ENCODE measurements around the gene NDRG2.

Gene NDRG2

DNA sequence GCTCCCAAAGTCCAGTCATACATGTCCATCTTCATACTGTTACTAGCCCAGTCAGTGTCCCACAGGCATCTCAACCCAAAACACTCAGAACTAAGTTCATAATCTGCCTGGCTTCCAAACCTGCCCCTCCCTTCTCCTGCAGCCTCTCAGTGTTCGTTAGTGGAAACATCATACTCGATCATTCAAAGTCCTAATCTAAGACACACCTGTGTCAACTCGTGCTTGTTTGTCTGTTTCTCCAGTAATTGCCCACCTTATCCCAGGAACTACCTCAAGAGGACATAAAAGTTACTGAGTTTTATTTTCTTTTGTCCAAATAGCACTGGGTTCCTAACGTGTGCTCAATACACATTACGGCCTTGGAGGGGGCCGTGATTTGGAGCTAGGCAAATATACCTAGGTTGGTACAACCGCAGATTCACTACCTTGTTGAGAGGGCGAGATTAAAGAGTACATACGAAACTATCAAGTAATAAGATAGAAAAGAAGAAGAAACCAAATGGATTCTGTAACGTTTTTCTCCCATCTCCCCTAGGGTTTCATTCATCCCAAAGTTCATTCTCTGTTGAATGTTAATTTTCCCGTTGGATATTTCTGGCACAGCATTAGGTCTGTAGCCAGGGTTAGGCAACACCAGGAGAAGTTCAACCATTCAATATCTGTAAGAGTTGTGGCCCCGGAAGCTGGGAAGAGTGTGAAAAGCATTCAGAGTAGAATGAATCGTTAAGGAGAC is 35.9 kb upstream of the NDRG2 start:
- TF ChIP-seq, protein P1, sequence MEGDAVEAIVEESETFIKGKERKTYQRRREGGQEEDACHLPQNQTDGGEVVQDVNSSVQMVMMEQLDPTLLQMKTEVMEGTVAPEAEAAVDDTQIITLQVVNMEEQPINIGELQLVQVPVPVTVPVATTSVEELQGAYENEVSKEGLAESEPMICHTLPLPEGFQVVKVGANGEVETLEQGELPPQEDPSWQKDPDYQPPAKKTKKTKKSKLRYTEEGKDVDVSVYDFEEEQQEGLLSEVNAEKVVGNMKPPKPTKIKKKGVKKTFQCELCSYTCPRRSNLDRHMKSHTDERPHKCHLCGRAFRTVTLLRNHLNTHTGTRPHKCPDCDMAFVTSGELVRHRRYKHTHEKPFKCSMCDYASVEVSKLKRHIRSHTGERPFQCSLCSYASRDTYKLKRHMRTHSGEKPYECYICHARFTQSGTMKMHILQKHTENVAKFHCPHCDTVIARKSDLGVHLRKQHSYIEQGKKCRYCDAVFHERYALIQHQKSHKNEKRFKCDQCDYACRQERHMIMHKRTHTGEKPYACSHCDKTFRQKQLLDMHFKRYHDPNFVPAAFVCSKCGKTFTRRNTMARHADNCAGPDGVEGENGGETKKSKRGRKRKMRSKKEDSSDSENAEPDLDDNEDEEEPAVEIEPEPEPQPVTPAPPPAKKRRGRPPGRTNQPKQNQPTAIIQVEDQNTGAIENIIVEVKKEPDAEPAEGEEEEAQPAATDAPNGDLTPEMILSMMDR (conservative IDR thresholded peaks at IDR 0.05): no peak
- no peak for TF ChIP-seq ZFX (IDR thresholded peaks at IDR 0.05)
- H3K27ac ChIP-seq: no peak overlapping the region

DNA sequence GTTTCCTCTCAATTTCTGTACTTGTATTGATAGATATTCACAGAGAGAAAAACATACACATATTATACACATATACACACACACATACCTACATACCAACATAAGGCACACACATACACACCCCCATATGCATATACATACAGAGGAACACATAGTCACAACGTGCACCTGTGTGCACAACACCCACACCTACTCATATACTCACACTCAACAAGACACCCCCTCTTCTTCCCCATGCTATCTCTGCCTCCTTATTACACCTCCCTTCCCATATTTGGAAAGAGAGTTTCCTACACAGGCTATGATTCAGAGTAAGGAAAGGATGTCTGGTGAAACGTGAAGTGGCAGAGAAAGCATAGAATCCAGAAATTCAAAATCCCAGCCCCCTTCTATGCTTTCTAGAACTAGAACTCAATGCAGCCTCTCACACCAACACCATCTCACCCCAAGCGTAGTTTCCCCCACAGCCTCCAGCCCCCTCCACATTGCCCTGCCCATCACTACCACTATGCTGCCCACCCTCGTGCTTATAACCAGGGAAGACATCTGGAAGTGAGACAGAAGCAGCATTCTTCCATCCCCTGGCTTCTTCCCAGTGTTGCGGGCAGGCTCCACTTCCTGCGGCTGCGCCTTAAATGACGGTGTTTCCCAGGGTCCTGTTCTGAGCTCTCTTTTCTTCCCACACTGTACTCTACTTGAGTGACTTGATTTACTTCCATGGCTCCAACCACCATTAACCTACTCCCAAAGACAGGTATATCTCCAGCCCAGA is 35.2 kb upstream of the NDRG2 start:
- no peak for TF ChIP-seq ZFX (IDR thresholded peaks at IDR 0.05)
- TF ChIP-seq, protein P1 (conservative IDR thresholded peaks at IDR 0.05): no peak
- no peak overlapping the region for H3K27ac ChIP-seq

DNA sequence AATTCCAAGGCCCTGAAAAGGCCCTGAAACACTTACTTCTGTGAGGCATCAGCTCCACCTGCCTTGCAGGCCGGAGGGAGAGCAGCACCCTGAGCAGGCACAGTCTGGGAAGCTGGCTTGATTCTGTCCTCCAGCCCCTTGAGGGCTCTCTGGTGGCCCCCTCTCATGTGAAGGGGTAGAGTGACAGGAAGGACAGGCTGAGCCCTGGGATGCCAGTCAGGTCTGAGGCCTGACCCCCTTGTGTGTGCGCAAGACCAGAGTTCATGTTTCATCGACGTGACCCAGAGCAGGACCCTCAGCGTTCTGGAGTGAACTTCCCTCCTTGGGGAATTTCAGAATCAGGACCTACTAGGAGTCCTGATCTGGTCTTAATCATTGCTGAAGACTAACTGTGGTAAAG is 34.0 kb upstream of the NDRG2 start:
- H3K27ac ChIP-seq: no peak overlapping the region
- TF ChIP-seq ZFX (IDR thresholded peaks at IDR 0.05): no peak
- TF ChIP-seq, protein P1 (conservative IDR thresholded peaks at IDR 0.05): no peak

DNA sequence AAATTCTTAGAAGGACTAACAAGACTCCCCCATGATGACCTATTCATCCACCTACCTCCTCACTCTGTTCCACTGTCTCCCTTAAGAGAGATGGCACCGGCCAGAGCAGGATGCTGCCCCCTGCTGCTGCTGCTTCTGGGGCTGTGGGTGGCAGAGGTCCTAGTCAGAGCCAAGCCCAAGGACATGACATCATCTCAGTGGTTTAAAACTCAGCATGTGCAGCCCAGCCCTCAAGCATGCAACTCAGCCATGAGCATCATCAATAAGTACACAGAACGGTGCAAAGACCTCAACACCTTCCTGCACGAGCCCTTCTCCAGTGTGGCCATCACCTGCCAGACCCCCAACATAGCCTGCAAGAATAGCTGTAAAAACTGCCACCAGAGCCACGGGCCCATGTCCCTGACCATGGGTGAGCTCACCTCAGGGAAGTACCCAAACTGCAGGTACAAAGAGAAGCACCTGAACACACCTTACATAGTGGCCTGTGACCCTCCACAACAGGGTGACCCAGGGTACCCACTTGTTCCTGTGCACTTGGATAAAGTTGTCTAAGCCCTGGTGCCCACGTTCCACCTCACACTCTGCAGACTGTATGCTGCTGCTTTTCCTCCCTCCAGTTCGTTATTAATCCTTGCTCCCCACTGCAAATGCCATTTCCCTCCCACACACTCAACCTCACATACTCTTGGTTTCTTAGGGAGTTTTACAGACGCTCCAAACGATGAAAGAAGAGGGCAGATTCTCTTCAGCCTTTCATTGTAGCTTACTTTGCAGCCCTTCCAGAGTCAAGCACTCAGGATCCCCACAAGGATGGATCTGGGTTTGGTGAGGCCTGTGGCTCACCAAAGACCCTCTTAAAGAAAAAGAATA is 33.2 kb upstream of the NDRG2 start, which contains the start of gene RNASE8:
Gene RNASE8 (plus strand): TSS at position 20 of the 873 bp plus-strand sequence. CDS start 71 bp downstream, at position 91.
- H3K27ac ChIP-seq: no peak within 1 kb of the TSS
- TF ChIP-seq, protein P1 (conservative IDR thresholded peaks at IDR 0.05): no peak
- TF ChIP-seq ZFX (IDR thresholded peaks at IDR 0.05): no peak

DNA sequence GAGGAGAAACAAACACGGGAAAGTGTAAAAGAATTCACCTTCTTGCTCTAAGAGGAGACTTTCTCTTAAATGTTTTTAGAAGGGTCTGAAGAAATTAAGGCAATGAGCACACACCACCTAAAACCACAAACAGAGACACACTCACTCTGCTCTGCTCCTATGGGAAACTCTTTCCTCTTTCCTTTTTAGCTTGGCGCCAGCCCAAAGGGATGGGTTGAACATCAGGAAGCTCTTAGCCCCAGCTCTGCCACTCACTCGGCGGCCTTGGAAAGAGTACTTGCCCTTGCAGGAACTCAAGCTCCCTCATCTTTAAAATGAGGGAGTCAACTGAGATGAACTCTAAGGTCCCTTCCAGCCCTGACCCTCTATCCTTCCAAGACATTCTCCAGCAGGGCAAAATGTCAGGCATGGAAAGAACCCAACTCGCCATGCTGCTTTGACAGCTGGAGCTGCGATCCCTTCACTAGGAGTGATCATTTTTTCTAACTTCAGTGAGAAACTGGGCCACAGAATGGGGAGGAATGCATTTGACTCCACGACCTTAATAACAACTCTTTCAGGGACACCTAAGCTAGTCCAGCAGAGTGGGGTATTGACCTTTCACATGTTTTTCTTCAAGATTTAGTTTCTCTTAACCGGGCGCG is 31.8 kb upstream of the NDRG2 start:
- no peak for TF ChIP-seq ZFX (IDR thresholded peaks at IDR 0.05)
- TF ChIP-seq, protein P1 (conservative IDR thresholded peaks at IDR 0.05): no peak
- H3K27ac ChIP-seq: no peak overlapping the region

DNA sequence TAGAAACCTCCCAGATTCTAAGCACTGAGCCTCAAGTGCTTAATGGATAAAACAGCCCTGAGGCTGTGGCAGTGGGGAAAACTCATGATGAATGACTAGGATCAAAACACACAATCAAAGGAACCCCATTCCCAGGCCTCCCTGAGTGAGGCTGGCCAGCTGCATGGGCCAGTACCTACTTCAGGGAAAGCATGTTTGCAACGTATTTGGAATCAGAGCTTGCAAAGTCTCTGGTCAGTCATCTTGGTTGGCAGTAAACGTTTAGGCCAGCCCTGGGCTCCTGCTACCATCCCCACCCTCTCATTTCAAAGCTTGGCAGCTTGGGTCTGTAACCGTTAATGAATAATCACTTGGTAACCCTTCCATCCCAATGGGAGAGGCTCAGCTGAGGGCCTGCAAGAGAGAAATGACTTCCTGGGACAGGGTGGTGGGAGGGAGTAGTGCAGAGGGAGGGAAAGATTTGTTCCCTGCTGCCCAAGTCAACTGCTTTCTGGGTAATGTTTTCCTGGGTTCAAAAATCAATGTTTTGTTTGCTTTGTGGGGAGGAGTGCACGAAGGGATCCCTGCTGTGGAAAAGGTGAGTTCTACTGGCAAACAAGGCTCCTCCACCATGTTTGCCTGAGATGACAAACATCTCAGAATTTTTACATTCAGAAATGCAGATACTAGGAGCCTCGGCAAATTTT is 30.7 kb upstream of the NDRG2 start:
- peak overlapping the region; percentile 45; the same call in 1 of the 2 replicates for H3K27ac ChIP-seq
- TF ChIP-seq ZFX (IDR thresholded peaks at IDR 0.05): no peak
- TF ChIP-seq, protein P1 (conservative IDR thresholded peaks at IDR 0.05): no peak

Data from C4-2B (cell line).